Glutamatergic neuron (in vitro differentiated cells): Measurements from ENCODE around the gene CACNA1D. TPM values are rescaled to one million over a fixed set of nuclear protein-coding genes. Genes with fewer than 3 reads are reported as not detected.

ENCODE experiments used
- DNase-seq: peaks from one replicate; pipeline ENCODE4 v3.0.0; 2022
- H3K27ac Mint-ChIP-seq: one replicate; pipeline ENCODE4 v1.8.0; 2020; ENCODE audit warnings: mild to moderate bottlenecking, mixed read lengths, inconsistent platforms; ENCODE audit not compliant: unreplicated experiment
- H3K27me3 Mint-ChIP-seq: one replicate; pipeline ENCODE4 v1.8.0; 2020; ENCODE audit warnings: mild to moderate bottlenecking, moderate library complexity, mixed read lengths, inconsistent platforms; ENCODE audit not compliant: unreplicated experiment
- H3K36me3 Mint-ChIP-seq: one replicate; pipeline ENCODE4 v1.8.0; 2020; ENCODE audit warnings: mild to moderate bottlenecking, mixed read lengths, inconsistent platforms; ENCODE audit not compliant: unreplicated experiment
- H3K4me1 Mint-ChIP-seq: one replicate; pipeline ENCODE4 v1.8.0; 2020; ENCODE audit warnings: mild to moderate bottlenecking, low read depth, mixed read lengths, inconsistent platforms; ENCODE audit not compliant: unreplicated experiment
- H3K4me3 Mint-ChIP-seq: one replicate; pipeline ENCODE4 v1.8.0; 2020; ENCODE audit warnings: mild to moderate bottlenecking, mixed read lengths, inconsistent platforms; ENCODE audit not compliant: unreplicated experiment
- H3K9me3 Mint-ChIP-seq: one replicate; pipeline ENCODE4 v1.8.0; 2020; ENCODE audit warnings: mild to moderate bottlenecking, moderate library complexity, mixed read lengths, inconsistent platforms; ENCODE audit not compliant: unreplicated experiment
- CTCF ChIP-seq: fragments of 200-600 bp; sonication (generic); IDR thresholded peaks from one replicate; pipeline ENCODE4 v1.5.0; 2021; ENCODE audit not compliant: partially characterized antibody, unreplicated experiment
- total RNA-seq: library from RNA; stranded (reverse); fragmentation: NEBNext Ultra II Directional; extraction: Animal tissue kit (Norgen Biotek cat#: 25700); gene quantifications from one replicate; pipeline ENCODE4 v1.2.1, GENCODE V29; 2021; ENCODE audit not compliant: unreplicated experiment

CACNA1D gene
- total RNA-seq, 1 donor from 2014 or later = 5.0 TPM

GRCh38 chr3:53763353-53763752 is 268.9 kb downstream of the CACNA1D start:
- H3K27ac Mint-ChIP-seq = no peak overlapping the region
- no peaks in the 10 kb centered on the region for H3K9me3 Mint-ChIP-seq
- DNase-seq = no peak
- TF ChIP-seq CTCF = no peak
- H3K4me1 Mint-ChIP-seq = no peaks in the 10 kb centered on the region
- peaks cover 3% of the 10 kb centered on the region for H3K27me3 Mint-ChIP-seq
- H3K4me3 Mint-ChIP-seq = no peak overlapping the region
- no peaks in the 10 kb centered on the region for H3K36me3 Mint-ChIP-seq

- Mint-ChIP-seq H3K36me3 (no peaks in the 10 kb centered on the region), H3K4me1 (peaks cover 5% of the 10 kb centered on the region), H3K4me3 (no peak overlapping the region), H3K27me3 (peaks cover 3% of the 10 kb centered on the region), H3K27ac (no peak overlapping the region), H3K9me3 (no peaks in the 10 kb centered on the region)
- TF ChIP-seq CTCF = no peak
- no peak for DNase-seq
Observed at GRCh38 chr3:53764026-53764775, 269.8 kb downstream of the CACNA1D start.

- H3K4me3 Mint-ChIP-seq = no peak overlapping the region
- no peak for TF ChIP-seq CTCF
- no peaks in the 10 kb centered on the region for H3K36me3 Mint-ChIP-seq
Observed at GRCh38 chr3:53765753-53766152, 271.3 kb downstream of the CACNA1D start.

GRCh38 chr3:53766706-53767105 is 272.3 kb downstream of the CACNA1D start:
- Mint-ChIP-seq H3K27me3 (no peaks in the 10 kb centered on the region), H3K4me3 (no peak overlapping the region), H3K27ac (no peak overlapping the region), H3K9me3 (peaks cover 4% of the 10 kb centered on the region), H3K36me3 (no peaks in the 10 kb centered on the region), H3K4me1 (peaks cover 5% of the 10 kb centered on the region)
- no peak for DNase-seq
- no peak for TF ChIP-seq CTCF

More at GRCh38 chr3:53765753-53766152, 271.3 kb downstream of the CACNA1D start:
- Mint-ChIP-seq H3K27ac (peak overlapping the region; percentile 9), H3K27me3 (no peaks in the 10 kb centered on the region), H3K4me1 (peaks cover 5% of the 10 kb centered on the region), H3K9me3 (peaks cover 4% of the 10 kb centered on the region)
- no peak for DNase-seq
